ENCODE data around the gene EMD.
"Not testable (repeated sequence)": the region's sequence is repeated elsewhere in the genome, so short reads cannot be mapped to it uniquely, and the experiment has no call there.

Gene EMD

GRCh38 chrX:154397888-154398667 is 19.0 kb downstream of the EMD start, which contains the start of gene RPL10:
TSS of gene RPL10 (plus strand) at chrX:154398377. CDS start at chrX:154398520, 143 bp downstream.
- ATAC-seq, result peak; percentile 74 to 75

GRCh38 chrX:154398668-154399526 is 19.8 kb downstream of the EMD start:
- peak; percentile 18 to 26 for ATAC-seq

GRCh38 chrX:154399527-154400368 is 20.7 kb downstream of the EMD start:
- no peak for ATAC-seq

- not testable (repeated sequence) for ATAC-seq
Observed at GRCh38 chrX:154400369-154400817, 21.3 kb downstream of the EMD start.

GRCh38 chrX:154401045-154401799 is 22.1 kb downstream of the EMD start:
- ATAC-seq, result no peak

GRCh38 chrX:154401918-154402621 is 23.0 kb downstream of the EMD start:
- no peak for ATAC-seq

GRCh38 chrX:154402622-154403127 is 23.6 kb downstream of the EMD start:
- no peak for ATAC-seq

- no peak for ATAC-seq
Observed at GRCh38 chrX:154403192-154403591, 24.1 kb downstream of the EMD start.

GRCh38 chrX:154403858-154404257 is 24.8 kb downstream of the EMD start:
- ATAC-seq, result no peak

GRCh38 chrX:154404625-154405192 is 25.6 kb downstream of the EMD start:
- ATAC-seq, result no peak

GRCh38 chrX:154408659-154409221 is 29.6 kb downstream of the EMD start:
- no peak for ATAC-seq

- ATAC-seq, result no peak
Observed at GRCh38 chrX:154409222-154409871, 30.3 kb downstream of the EMD start, which contains the start of gene DNASE1L1. TSS of gene DNASE1L1 (minus strand) at chrX:154409254. CDS start at chrX:154405568, 3,686 bp downstream.

- ATAC-seq, result peak; percentile 78 to 88
Observed at GRCh38 chrX:154411981-154412340, 32.9 kb downstream of the EMD start.

GRCh38 chrX:154412468-154412867 is 33.4 kb downstream of the EMD start:
- peak; percentile 15 to 34 for ATAC-seq

- no peak for ATAC-seq
Observed at GRCh38 chrX:154413142-154413541, 34.0 kb downstream of the EMD start.

- no peak for ATAC-seq
Observed at GRCh38 chrX:154417157-154417556, 38.1 kb downstream of the EMD start.

GRCh38 chrX:154419189-154419588 is 40.1 kb downstream of the EMD start:
- no peak for ATAC-seq

- no peak for ATAC-seq
Observed at GRCh38 chrX:154419688-154420401, 40.8 kb downstream of the EMD start.

- no peak for ATAC-seq
Observed at GRCh38 chrX:154420402-154420756, 41.3 kb downstream of the EMD start.

Measured in activated CD4-positive, CD25-positive, alpha-beta regulatory T cell treated with anti-CD3 and anti-CD28 coated beads, Interleukin-2, amount 50 U/mL, for 24 hours (primary cell).